Endothelial cell of umbilical vein (primary cell): Measurements from ENCODE around the gene ISM2. TPM values are rescaled to one million over a fixed set of nuclear protein-coding genes. Genes with fewer than 3 reads are reported as not detected.

Experiments
- BruUV-seq: library from RNA; stranded (reverse); fragments of 400-500 nt; replicated peaks from 2 replicates; lab custom pipeline; 2021; lab: Mats Ljungman, UMichigan
- CTCF ChIA-PET: fragments of 300-600, 350-600 bp; sonication (Branson Sonifier 250); formaldehyde crosslinking; loops from one replicate; lab custom pipeline; 2021; ENCODE audit warnings: antibody characterized with exemption, inconsistent platforms; lab: Charles Lee
- POLR2A ChIA-PET: fragments of 300-600, 350-600 bp; sonication (Branson Sonifier 250); formaldehyde crosslinking; loops from one replicate; lab custom pipeline; 2021; ENCODE audit warnings: antibody characterized with exemption, inconsistent platforms; lab: Charles Lee
- DNase-seq: peaks from one replicate; pipeline ENCODE4 v3.0.0-alpha.2; 2011; ENCODE audit warnings: low read depth, low spot score
- FAIRE-seq: peaks from 2 replicates; lab custom pipeline; 2011; peaks lifted over from hg19 to GRCh38; lab: Jason Lieb, UNC
- H2AFZ ChIP-seq: 2 replicates; pipeline ENCODE4 v1.6.0; 2012; ENCODE audit warnings: low read depth, low read length, control low read depth, inconsistent platforms
- H3K27ac ChIP-seq: 2 replicates; pipeline ENCODE4 v1.5.1; 2011; ENCODE audit warnings: low read depth, mild to moderate bottlenecking, control low read depth, low read length, moderate library complexity; ENCODE audit not compliant: insufficient read depth
- H3K27me3 ChIP-seq, 2 experiments: 2 replicates each; pipeline versions ENCODE4 v1.6.0 to v1.6.1; 2011; ENCODE audit warnings: low read length in 2 of 2, mixed read lengths in 1 of 2; ENCODE audit not compliant: control insufficient read depth in 2 of 2, insufficient read depth in 2 of 2
- H3K36me3 ChIP-seq, 2 experiments: 2 replicates in 1 of 2; 3 replicates in 1 of 2; pipeline ENCODE4 v1.5.1; 2011; ENCODE audit warnings: low read length in 2 of 2, mild to moderate bottlenecking in 1 of 2, moderate library complexity in 1 of 2; ENCODE audit not compliant: control insufficient read depth in 2 of 2, insufficient read depth in 2 of 2; ENCODE audit errors: extremely low read depth in 1 of 2
- H3K4me1 ChIP-seq: 3 replicates; pipeline ENCODE4 v1.5.1; 2011; ENCODE audit warnings: mild to moderate bottlenecking, low read length; ENCODE audit not compliant: control insufficient read depth, insufficient read depth; ENCODE audit errors: extremely low read depth
- H3K4me2 ChIP-seq: 2 replicates; pipeline ENCODE4 v1.6.1; 2011; ENCODE audit warnings: low read length, control low read depth, mixed read lengths; ENCODE audit not compliant: insufficient read depth
- H3K4me3 ChIP-seq, 3 experiments: fragments of 200-600 bp in 1 of 3; sonication (generic), shearing (Covaris generic) in 1 of 3; replicated peaks in 1 of 3; 2 replicates each; pipeline ENCODE4 v1.5.1; 2011 to 2016; ENCODE audit warnings: control low read depth in 3 of 3, low read length in 3 of 3, mild to moderate bottlenecking in 2 of 3, inconsistent platforms in 1 of 3, low read depth in 1 of 3, moderate library complexity in 1 of 3; ENCODE audit not compliant: insufficient read depth in 1 of 3
- H3K79me2 ChIP-seq: 2 replicates; pipeline ENCODE4 v1.6.0; 2012; ENCODE audit warnings: low read length, inconsistent platforms; ENCODE audit not compliant: control insufficient read depth, insufficient read depth
- H3K9ac ChIP-seq: replicated peaks from 2 replicates; pipeline ENCODE3; 2011; ENCODE audit warnings: low read length, control low read depth; ENCODE audit not compliant: insufficient read depth; ENCODE audit errors: extremely low read depth
- H3K9me1 ChIP-seq: replicated peaks from 3 replicates; pipeline ENCODE4 v1.6.0; 2011; ENCODE audit warnings: mild to moderate bottlenecking, low read length; ENCODE audit not compliant: control insufficient read depth, insufficient read depth; ENCODE audit errors: extremely low read depth
- H3K9me3 ChIP-seq: replicated peaks from 2 replicates; pipeline ENCODE4 v1.5.1; 2012; ENCODE audit warnings: low read length, inconsistent platforms; ENCODE audit not compliant: control insufficient read depth, insufficient read depth
- H4K20me1 ChIP-seq: replicated peaks from 2 replicates; pipeline ENCODE3; 2011; ENCODE audit warnings: mild to moderate bottlenecking, low read length; ENCODE audit not compliant: control insufficient read depth, insufficient read depth; ENCODE audit errors: extremely low read depth
- CTCF ChIP-seq, 2 donors: IDR thresholded peaks; 1 replicate in 1 of 2; 2 replicates in 1 of 2; pipeline ENCODE4 v1.5.1; 2011; ENCODE audit warnings: low read length in 2 of 2, mild to moderate bottlenecking in 2 of 2, moderate library complexity in 2 of 2, control low read depth in 1 of 2, inconsistent platforms in 1 of 2, low read depth in 1 of 2; ENCODE audit not compliant: insufficient read depth in 1 of 2; ENCODE audit errors: extremely low read depth in 1 of 2
- EZH2 ChIP-seq: IDR thresholded peaks from 2 replicates; pipeline ENCODE4 v1.6.1; 2012; ENCODE audit warnings: borderline replicate concordance, low read depth, mild to moderate bottlenecking, moderate library complexity, low read length, inconsistent platforms; ENCODE audit not compliant: severe bottlenecking
- JUN ChIP-seq: IDR thresholded peaks from 2 replicates; pipeline ENCODE4 v1.6.1; 2011; ENCODE audit warnings: borderline replicate concordance, low read depth; ENCODE audit not compliant: insufficient read length, insufficient read depth
- POLR2A ChIP-seq: IDR thresholded peaks from 2 replicates; pipeline ENCODE4 v1.6.1; 2012; ENCODE audit warnings: low read depth, mild to moderate bottlenecking, control low read depth, low read length
- dilution Hi-C: fragments of 300-500 bp; cut with MboI; formaldehyde crosslinking; loops from one replicate; pipeline ENCODE4 v1.15.0; 2019; ENCODE audit warnings: low sequenced_read_pairs; ENCODE audit not compliant: extremely low pct_ligation_motif_present
- intact Hi-C: fragments of 100-400 bp; cut with micrococcal nuclease; formaldehyde crosslinking; loops from one replicate; pipeline ENCODE4 v1.10.0; 2022
- polyA plus RNA-seq, 4 experiments: library from polyadenylated mRNA; depleted of rRNA in 3 of 4; stranded (reverse) in 3 of 4; unstranded in 1 of 4; fragments of >200 nt; gene quantifications; 2 replicates each; pipeline versions ENCODE4 v1.2.1 to v1.2.3, GENCODE V29; 2011 to 2012; ENCODE audit warnings: missing spikeins in 1 of 4
- total RNA-seq: library from RNA; stranded (reverse); gene quantifications from 2 replicates; pipeline ENCODE4 v1.2.3, GENCODE V29; 2021
- TF ChIP-seq, protein P1 (sequence below): IDR thresholded peaks from 2 replicates; pipeline ENCODE4 v1.6.1; 2011; ENCODE audit not compliant: insufficient read depth, insufficient read length

The ISM2 gene
- total and polyA plus RNA-seq, 2 donors (not counting 3 experiments of a cell fraction or from before 2014, with no cell fraction given): not detected

DNA sequence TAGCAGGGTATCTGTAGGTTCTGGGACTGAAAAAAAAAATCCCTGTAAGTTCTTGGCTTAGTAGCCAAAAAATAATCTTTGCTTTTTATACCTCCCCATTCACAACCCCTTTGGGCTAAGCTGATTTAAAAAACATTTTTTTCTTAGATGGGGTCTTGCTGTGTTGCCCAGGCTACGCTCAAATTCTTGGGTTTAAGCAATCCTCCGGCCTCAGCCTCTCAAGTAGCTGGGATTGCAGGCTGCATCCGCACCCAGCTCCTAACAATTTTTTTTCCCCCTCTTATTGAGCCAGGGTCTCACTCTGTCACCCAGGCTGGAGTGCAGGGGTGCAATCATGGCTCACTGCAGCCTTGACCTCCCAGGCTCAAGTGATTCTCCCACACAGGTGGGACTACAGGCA, 9.1 kb upstream of the ISM2 start:
- H3K4me1 ChIP-seq: no peaks in the 10 kb centered on the region
- no peak overlapping the region for H2AFZ ChIP-seq
- CTCF ChIA-PET: interaction anchor here (1.8 kb wide), 1 partner anchor 11 kb away, joined by 5 read pairs; no protein-coding TSS in a partner anchor
- H3K4me2 ChIP-seq: no peak overlapping the region
- H3K27me3 ChIP-seq: no peaks in the 10 kb centered on the region
- DNase-seq (no peak), FAIRE-seq (no peak)
- no peaks in the 10 kb centered on the region for H4K20me1 ChIP-seq
- POLR2A ChIA-PET: no interaction called here
- H3K27ac ChIP-seq: no peak overlapping the region
- no peaks in the 10 kb centered on the region for H3K79me2 ChIP-seq
- intact Hi-C loops: no loop called here
- H3K36me3 ChIP-seq: peaks cover 12 to 22% of the 10 kb centered on the region in 2 experiments
- no peak overlapping the region for H3K9ac ChIP-seq
- H3K4me3 ChIP-seq: no peak overlapping the region
- no peaks in the 10 kb centered on the region for H3K9me3 ChIP-seq
- no peaks in the 10 kb centered on the region for H3K9me1 ChIP-seq
- BruUV-seq: no TSS peak
- dilution Hi-C loops: no loop called here
- no peak for TF ChIP-seq EZH2
- no peak for TF ChIP-seq JUN
- no peak for TF ChIP-seq CTCF (IDR thresholded peaks at IDR 0.05; ENCODE audit: extremely low read depth in 1 of 2, insufficient read depth in 1 of 2, low read depth in 1 of 2, low read length in 2 of 2)
- no peak for TF ChIP-seq POLR2A

GRCh38 chr14:77505031-77505430, 6.4 kb upstream of the ISM2 start:
- POLR2A ChIA-PET: no interaction called here

More at GRCh38 chr14:77505031-77505430, 6.4 kb upstream of the ISM2 start:
- H2AFZ ChIP-seq: no peak overlapping the region
- H4K20me1 ChIP-seq: no peaks in the 10 kb centered on the region
- H3K4me2 ChIP-seq: no peak overlapping the region
- peaks cover 3 to 11% of the 10 kb centered on the region in 2 experiments for H3K36me3 ChIP-seq
- H3K9me3 ChIP-seq: no peaks in the 10 kb centered on the region
- H3K9ac ChIP-seq: no peak overlapping the region
- H3K9me1 ChIP-seq: no peaks in the 10 kb centered on the region
- H3K27ac ChIP-seq: no peak overlapping the region
- no peak for TF ChIP-seq POLR2A
- TF ChIP-seq, protein P1, sequence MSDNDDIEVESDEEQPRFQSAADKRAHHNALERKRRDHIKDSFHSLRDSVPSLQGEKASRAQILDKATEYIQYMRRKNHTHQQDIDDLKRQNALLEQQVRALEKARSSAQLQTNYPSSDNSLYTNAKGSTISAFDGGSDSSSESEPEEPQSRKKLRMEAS: no peak
- TF ChIP-seq JUN: no peak
- CTCF ChIA-PET: interaction anchor here (2.1 kb wide), 1 partner anchor 46 kb away, joined by 6 read pairs; no protein-coding TSS in a partner anchor
- H3K79me2 ChIP-seq: no peaks in the 10 kb centered on the region
- dilution Hi-C loops (no loop called here), intact Hi-C loops (no loop called here)
- BruUV-seq: no TSS peak
- peaks cover 2 to 3% of the 10 kb centered on the region in 2 experiments for H3K27me3 ChIP-seq
- FAIRE-seq (no peak), DNase-seq (no peak)
- no peak overlapping the region for H3K4me3 ChIP-seq
- no peaks in the 10 kb centered on the region for H3K4me1 ChIP-seq
